Activated T-cell treated with anti-CD3 and anti-CD28 coated beads, Interleukin-2, amount 50 U/mL, for 72 hours (primary cell): ENCODE data around the gene NLRP5. TPM values are rescaled to one million over a fixed set of nuclear protein-coding genes. Genes with fewer than 3 reads are reported as not detected.

Experiments
- ATAC-seq, 2 donors: fragments of 150-1000 bp; cut with Tn5 transposase; replicated peaks in 1 of 2; 2 replicates each; pipeline ENCODE4 v1.10.0; 2021; ENCODE audit warnings: moderate library complexity in 2 of 2, mild to moderate bottlenecking in 1 of 2
- DNase-seq, 2 donors: peaks; one replicate each; pipeline ENCODE4 v3.0.0; 2021 to 2022; ENCODE audit warnings: mixed read lengths in 1 of 2
- H3K27ac Mint-ChIP-seq: one replicate; pipeline ENCODE4 v1.8.0; 2022; ENCODE audit warnings: mild to moderate bottlenecking, moderate library complexity, mixed read lengths
- H3K27me3 Mint-ChIP-seq: one replicate; pipeline ENCODE4 v1.8.0; 2022; ENCODE audit warnings: low read depth, mixed read lengths
- H3K36me3 Mint-ChIP-seq, 2 donors: one replicate each; pipeline ENCODE4 v1.8.0; 2022; ENCODE audit warnings: mixed read lengths in 2 of 2, mild to moderate bottlenecking in 1 of 2; ENCODE audit not compliant: insufficient read depth in 2 of 2
- H3K4me1 Mint-ChIP-seq: one replicate; pipeline ENCODE4 v1.8.0; 2022; ENCODE audit warnings: low read depth, mixed read lengths
- H3K4me3 Mint-ChIP-seq, 2 donors: one replicate each; pipeline ENCODE4 v1.8.0; 2022; ENCODE audit warnings: mild to moderate bottlenecking in 2 of 2, mixed read lengths in 2 of 2, moderate library complexity in 2 of 2
- H3K9me3 Mint-ChIP-seq, 2 donors: one replicate each; pipeline ENCODE4 v1.8.0; 2022; ENCODE audit warnings: mixed read lengths in 2 of 2
- total RNA-seq, 2 donors: library from RNA; stranded (reverse); gene quantifications; one replicate each; pipeline ENCODE4 v1.2.3, GENCODE V29; 2022

NLRP5 gene
- total RNA-seq, 2 donors from 2014 or later, result not detected

- H3K4me1 Mint-ChIP-seq, result peaks cover 60% of the 10 kb centered on the region
- no peak overlapping the region for H3K4me3 Mint-ChIP-seq
- ATAC-seq (no peak), DNase-seq (no peak)
- H3K9me3 Mint-ChIP-seq, result no peaks in the 10 kb centered on the region
- H3K27ac Mint-ChIP-seq, result no peak overlapping the region
- H3K27me3 Mint-ChIP-seq, result no peaks in the 10 kb centered on the region
- H3K36me3 Mint-ChIP-seq, result peaks cover 1 to 5% of the 10 kb centered on the region in 2 donors
These were observed 120.4 kb downstream of the NLRP5 start for GRCh38 chr19:56106993-56107392.

GRCh38 chr19:56107626-56108351, 121.2 kb downstream of the NLRP5 start:
- H3K27ac Mint-ChIP-seq, result no peak overlapping the region
- H3K4me1 Mint-ChIP-seq, result peaks cover 61% of the 10 kb centered on the region
- ATAC-seq, result no peak

GRCh38 chr19:56108447-56109195, 122.0 kb downstream of the NLRP5 start:
- ATAC-seq (no peak), DNase-seq (no peak)
- peaks cover 66% of the 10 kb centered on the region for H3K4me1 Mint-ChIP-seq
- H3K4me3 Mint-ChIP-seq, result no peak overlapping the region
- H3K36me3 Mint-ChIP-seq, result peaks cover 1 to 5% of the 10 kb centered on the region in 2 donors
- H3K27ac Mint-ChIP-seq, result peak overlapping the region; percentile 20
- H3K9me3 Mint-ChIP-seq, result no peaks in the 10 kb centered on the region
- H3K27me3 Mint-ChIP-seq, result no peaks in the 10 kb centered on the region

More at GRCh38 chr19:56107626-56108351, 121.2 kb downstream of the NLRP5 start:
- DNase-seq, result no peak
- H3K27me3 Mint-ChIP-seq, result no peaks in the 10 kb centered on the region
- H3K4me3 Mint-ChIP-seq, result no peak overlapping the region
- H3K36me3 Mint-ChIP-seq, result peaks cover 1 to 5% of the 10 kb centered on the region in 2 donors
- no peaks in the 10 kb centered on the region for H3K9me3 Mint-ChIP-seq

- Mint-ChIP-seq H3K27me3 (no peaks in the 10 kb centered on the region), H3K27ac (no peak overlapping the region), H3K4me1 (peaks cover 71% of the 10 kb centered on the region), H3K4me3 (no peak overlapping the region), H3K36me3 (peaks cover 1 to 5% of the 10 kb centered on the region in 2 donors), H3K9me3 (no peaks in the 10 kb centered on the region)
- ATAC-seq (no peak), DNase-seq (no peak)
These were observed 122.7 kb downstream of the NLRP5 start for GRCh38 chr19:56109226-56109625.

- Mint-ChIP-seq H3K36me3 (peaks cover 1 to 5% of the 10 kb centered on the region in 2 donors), H3K27ac (peak overlapping the region; percentile 60), H3K9me3 (no peaks in the 10 kb centered on the region)
These were observed 124.2 kb downstream of the NLRP5 start for GRCh38 chr19:56110515-56111448.

More at GRCh38 chr19:56110515-56111448, 124.2 kb downstream of the NLRP5 start:
- no peaks in the 10 kb centered on the region for H3K27me3 Mint-ChIP-seq
- peaks cover 73% of the 10 kb centered on the region for H3K4me1 Mint-ChIP-seq
- no peak overlapping the region for H3K4me3 Mint-ChIP-seq
- DNase-seq (no peak), ATAC-seq (no peak)

Other genes with a start within 250 kb of the NLRP5 start
- not detected for gene NLRP9, start 248.4 kb upstream of the NLRP5 start, total RNA-seq
- gene RFPL4A, start 227.7 kb upstream of the NLRP5 start, total RNA-seq, result not detected
- gene RFPL4AL1, start 217.7 kb upstream of the NLRP5 start, total RNA-seq, result not detected
- not detected for gene NLRP11, start 154.8 kb upstream of the NLRP5 start, total RNA-seq
- gene NLRP4, start 150.2 kb upstream of the NLRP5 start, total RNA-seq, result not detected
- not detected for gene NLRP13, start 54.4 kb upstream of the NLRP5 start, total RNA-seq
- gene NLRP8, start 38.9 kb upstream of the NLRP5 start, total RNA-seq, result not detected
- 10 to 100 TPM; 38.3 to 45.9 TPM for gene ZNF787, start 134.5 kb downstream of the NLRP5 start, total RNA-seq
- gene ZNF444, start 154.5 kb downstream of the NLRP5 start, total RNA-seq, result 10 to 100 TPM; 37.1 to 42.9 TPM
- gene GALP, start 189.2 kb downstream of the NLRP5 start, total RNA-seq, result not detected
- not detected for gene ZSCAN5B, start 211.0 kb downstream of the NLRP5 start, total RNA-seq
- gene ZSCAN5C, start 215.5 kb downstream of the NLRP5 start, total RNA-seq, result not detected